Stomach (tissue), 4 donors: Measurements from ENCODE around the gene TCAIM.

Experiments
- POLR2A ChIP-seq, 4 donors: fragments of 450-650 bp; IDR thresholded peaks; one replicate each; pipeline ENCODE4 v1.6.1; 2016; ENCODE audit warnings: antibody characterized with exemption in 4 of 4, control low read depth in 2 of 4, mild to moderate bottlenecking in 1 of 4, moderate library complexity in 1 of 4
- POLR2AphosphoS5 ChIP-seq, 3 donors: sonication (generic); formaldehyde crosslinking; IDR thresholded peaks; one replicate each; pipeline ENCODE4 v1.6.1; 2016; ENCODE audit warnings: antibody characterized with exemption in 3 of 3
- TF ChIP-seq, protein P1 (sequence below), 7 experiments: fragments of 450-650 bp in 4 of 7; fragments of 200-600 bp in 3 of 7; sonication (generic) in 3 of 7; IDR thresholded peaks; one replicate each; pipeline ENCODE4 v1.5.1; 2016 to 2019; ENCODE audit warnings: antibody characterized with exemption in 7 of 7, control low read depth in 2 of 7, mild to moderate bottlenecking in 1 of 7

DNA sequence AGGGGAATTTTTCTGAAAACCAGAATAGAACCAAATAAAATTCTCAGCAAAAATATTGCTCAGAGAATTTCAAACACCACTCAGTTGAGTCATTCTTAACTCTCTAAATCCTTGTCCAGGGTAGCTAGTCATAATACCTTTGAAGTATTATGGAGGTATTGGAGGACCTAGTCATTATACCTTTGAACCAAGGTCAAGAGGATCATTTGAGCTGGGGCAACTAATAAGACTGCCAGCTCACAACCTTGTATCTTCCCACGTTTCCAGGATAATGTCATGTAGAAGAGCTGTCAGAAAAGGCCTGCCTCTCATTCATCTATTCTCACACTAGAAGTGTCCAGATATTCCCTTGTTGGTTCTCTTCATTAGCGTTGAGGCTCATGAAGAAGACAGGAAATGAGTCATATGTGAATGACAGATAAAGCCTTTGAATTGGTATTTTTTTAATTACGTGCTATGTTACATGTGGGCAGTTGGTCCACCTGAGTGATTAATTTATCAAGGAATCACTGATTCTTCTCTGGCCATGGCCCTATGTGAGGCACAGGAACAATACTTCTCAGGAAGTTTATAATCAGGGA lies 48.6 kb upstream of the TCAIM start:
- TF ChIP-seq, protein P1, sequence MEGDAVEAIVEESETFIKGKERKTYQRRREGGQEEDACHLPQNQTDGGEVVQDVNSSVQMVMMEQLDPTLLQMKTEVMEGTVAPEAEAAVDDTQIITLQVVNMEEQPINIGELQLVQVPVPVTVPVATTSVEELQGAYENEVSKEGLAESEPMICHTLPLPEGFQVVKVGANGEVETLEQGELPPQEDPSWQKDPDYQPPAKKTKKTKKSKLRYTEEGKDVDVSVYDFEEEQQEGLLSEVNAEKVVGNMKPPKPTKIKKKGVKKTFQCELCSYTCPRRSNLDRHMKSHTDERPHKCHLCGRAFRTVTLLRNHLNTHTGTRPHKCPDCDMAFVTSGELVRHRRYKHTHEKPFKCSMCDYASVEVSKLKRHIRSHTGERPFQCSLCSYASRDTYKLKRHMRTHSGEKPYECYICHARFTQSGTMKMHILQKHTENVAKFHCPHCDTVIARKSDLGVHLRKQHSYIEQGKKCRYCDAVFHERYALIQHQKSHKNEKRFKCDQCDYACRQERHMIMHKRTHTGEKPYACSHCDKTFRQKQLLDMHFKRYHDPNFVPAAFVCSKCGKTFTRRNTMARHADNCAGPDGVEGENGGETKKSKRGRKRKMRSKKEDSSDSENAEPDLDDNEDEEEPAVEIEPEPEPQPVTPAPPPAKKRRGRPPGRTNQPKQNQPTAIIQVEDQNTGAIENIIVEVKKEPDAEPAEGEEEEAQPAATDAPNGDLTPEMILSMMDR (IDR thresholded peaks at IDR 0.05) = no peak
- no peak for TF ChIP-seq POLR2A (IDR thresholded peaks at IDR 0.05)
- no peak for TF ChIP-seq POLR2AphosphoS5 (IDR thresholded peaks at IDR 0.05)
